Activated naive CD4-positive, alpha-beta T cell treated with anti-CD3 and anti-CD28 coated beads, Interleukin-2, amount 50 U/mL, for 16 hours (primary cell): ENCODE measurements around the gene FEZ2.

Source experiments
- DNase-seq: peaks from one replicate; pipeline ENCODE4 v3.0.0-alpha.2; 2020

The FEZ2 gene

GRCh38 chr2:36560726-36561125 is 37.2 kb downstream of the FEZ2 start:
- DNase-seq: no peak

DNA sequence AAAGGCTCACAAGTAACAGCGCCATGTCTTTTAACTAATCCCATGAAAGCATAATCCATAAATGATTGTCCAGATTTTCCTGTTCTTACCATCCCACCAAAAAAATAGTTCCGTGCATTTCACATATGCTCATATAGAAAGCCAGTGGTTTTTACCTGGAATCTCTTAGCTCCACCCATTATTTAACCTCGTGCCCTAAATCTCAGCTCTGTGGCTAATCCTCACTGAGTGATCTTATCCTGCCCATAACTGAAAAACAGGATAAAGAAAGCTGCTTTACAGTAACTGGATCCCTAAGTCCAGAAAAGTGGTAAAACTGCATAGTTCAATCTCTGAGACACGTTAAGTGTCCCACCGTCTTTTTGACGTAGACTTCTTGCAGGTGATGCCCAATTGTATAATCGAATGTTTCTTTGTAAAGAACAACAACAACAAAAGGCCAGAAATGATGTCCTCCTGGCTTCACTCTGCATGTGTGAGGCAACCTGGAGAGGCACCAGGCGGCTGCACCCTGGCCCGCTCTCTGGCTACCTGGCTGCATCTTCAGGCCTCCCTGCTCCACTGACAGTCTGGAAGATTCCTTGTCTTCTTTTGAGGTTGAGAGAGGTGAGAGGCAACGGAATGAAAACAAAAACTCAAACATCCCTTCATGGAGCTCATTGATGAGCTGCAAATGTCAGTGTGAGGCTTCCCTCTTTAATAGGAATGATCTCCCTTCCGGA is 38.6 kb downstream of the FEZ2 start:
- DNase-seq: no peak

GRCh38 chr2:36556842-36557241 is 41.1 kb downstream of the FEZ2 start:
- no peak for DNase-seq

DNA sequence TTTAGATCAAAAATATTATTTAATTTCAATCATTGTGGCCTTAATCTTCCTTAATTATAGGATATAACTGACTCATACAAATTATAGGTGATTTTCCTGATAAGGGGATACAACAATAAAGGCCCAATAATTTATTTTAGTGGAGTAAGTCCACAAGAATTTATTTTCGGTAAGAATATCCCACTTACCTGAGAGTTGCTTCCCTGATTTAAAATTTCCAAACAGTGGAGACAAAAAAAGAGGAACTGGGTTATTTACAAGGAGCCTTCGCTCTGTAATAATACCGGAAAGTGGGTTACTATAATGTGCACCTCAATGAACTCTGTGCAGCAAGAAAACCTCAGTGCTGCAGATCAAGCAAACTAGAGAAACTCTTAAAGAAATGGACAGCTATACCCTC is 42.2 kb downstream of the FEZ2 start:
- DNase-seq: no peak

- DNase-seq: no peak
Measured at GRCh38 chr2:36554531-36554930, 43.4 kb downstream of the FEZ2 start.

DNA sequence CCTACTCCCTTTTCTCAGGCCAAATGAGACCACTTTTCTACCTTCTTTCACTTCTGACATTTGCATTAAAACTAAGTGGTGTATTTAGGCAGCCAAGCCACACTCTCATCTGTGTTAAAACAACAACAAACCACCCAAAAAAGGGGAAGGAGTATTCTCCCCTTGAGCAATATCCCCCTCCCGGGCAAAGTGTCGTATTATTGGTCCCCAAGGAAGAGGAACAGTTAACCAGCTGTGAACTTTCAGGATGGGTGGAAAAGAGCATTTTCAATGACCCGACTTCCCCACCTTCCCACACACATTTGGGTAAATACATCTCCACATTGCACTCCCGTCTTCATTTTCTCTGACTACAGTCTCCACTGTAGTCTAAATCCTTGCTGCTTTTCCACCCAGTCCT is 44.3 kb downstream of the FEZ2 start:
- DNase-seq: no peak

- no peak for DNase-seq
Measured at GRCh38 chr2:36550006-36550405, 48.0 kb downstream of the FEZ2 start.

GRCh38 chr2:36549165-36549574 is 48.8 kb downstream of the FEZ2 start:
- DNase-seq: no peak

GRCh38 chr2:36547906-36548305 is 50.1 kb downstream of the FEZ2 start:
- no peak for DNase-seq

DNA sequence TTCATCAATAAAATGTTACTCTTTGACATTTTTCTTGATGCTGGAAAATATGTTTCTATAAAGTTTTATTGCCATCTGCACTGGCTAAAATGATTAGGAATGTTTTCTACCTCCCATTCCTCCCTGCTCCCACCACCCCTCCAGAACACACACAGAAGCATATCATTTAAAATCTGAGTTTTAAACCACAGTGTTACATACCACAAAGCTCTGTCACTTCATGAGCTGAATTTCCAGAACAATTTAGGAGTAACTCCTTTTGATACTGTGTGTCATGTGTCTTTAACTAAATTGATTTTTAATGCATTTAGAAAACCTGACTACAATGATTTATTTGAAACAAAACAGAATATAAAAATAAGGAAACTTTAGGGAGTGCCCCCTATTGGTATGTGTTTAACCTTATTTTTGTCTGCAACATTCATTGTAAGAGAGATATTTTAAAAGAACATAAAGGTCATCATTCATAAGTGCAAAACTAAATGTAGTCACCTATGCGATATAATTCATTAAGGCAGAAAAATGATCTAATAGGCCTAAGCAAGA is 52.0 kb downstream of the FEZ2 start:
- DNase-seq: no peak

- DNase-seq: no peak
Measured at GRCh38 chr2:36544638-36545338, 53.2 kb downstream of the FEZ2 start.

- DNase-seq: no peak
Measured at GRCh38 chr2:36541891-36542595, 55.9 kb downstream of the FEZ2 start.

DNA sequence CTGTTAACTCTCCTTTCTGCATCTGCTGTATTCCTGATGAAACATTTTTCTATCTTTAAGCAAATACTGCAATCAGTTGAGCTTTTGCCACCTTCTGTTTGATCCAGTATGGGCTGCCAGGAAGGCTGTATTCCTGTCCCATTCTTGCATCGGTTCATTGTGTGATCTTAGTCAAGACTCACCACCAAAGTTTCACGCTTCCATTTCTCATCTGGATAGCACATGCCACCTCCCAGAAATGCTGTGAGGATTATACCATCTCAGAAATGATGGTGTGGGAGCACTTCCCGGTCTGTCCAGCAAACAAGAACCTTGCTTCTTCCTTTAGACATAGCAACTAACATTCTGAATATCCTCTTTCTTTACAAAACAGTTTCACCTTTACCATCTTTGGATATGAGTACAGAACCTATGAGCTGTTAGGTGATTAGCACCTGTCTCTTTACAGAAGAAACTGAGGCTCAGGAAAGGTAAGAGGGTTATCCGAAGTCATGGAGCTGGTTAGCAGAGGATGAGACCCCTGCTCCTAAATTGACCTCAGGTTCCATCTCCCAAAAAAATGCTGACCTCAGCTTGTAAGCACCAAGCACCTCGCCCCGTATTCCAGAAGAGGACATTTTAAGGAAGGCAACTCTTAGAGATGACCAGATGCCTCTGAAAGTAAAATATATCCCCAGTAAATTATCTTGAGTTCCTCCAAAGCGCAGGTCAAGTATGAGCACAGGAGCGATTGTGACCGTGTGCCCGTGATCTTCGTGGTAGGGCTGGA is 56.8 kb downstream of the FEZ2 start:
- no peak for DNase-seq

DNA sequence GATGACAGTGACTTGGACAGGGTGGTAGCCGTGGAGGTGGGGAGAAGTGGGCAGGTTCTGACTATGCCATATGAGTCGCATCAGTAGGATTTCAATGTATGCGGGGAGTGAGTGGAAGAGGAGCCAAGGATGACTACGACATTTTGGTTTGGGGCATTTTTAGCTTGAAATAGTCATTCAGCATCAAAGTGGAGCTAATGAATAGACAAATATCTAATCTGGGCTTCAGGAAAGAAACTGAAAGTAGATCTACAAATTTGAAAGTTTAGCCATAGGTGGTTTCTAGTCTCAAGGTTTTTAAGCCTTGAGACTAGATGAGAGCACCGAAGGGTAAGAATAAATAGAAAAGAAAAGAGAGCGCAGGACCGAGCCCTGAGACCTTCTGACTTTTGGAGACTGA is 58.3 kb downstream of the FEZ2 start:
- no peak for DNase-seq

- no peak for DNase-seq
Measured at GRCh38 chr2:36538335-36538734, 59.6 kb downstream of the FEZ2 start.

GRCh38 chr2:36536776-36537175 is 61.2 kb downstream of the FEZ2 start:
- DNase-seq: no peak

DNA sequence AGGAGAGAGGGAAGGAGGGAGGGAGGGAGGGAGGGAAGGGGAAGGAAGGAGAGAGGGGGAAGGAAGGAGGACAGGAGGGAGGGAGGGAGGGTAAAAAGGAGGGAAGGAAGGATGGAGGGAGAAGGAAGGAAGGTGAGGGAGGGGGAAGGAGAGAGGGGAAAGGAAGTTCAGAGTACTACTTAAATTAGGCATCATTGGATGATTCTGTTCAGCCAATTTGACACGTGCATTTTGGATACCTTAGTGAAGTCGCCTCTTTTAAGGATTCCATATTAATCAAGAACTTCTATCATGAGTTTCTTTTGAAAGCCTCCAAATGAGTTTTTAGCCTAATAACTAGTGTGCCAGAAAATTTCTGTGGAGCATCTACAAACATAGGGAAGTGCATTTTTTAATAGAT is 62.9 kb downstream of the FEZ2 start:
- DNase-seq: no peak

- DNase-seq: no peak
Measured at GRCh38 chr2:36534275-36534799, 63.6 kb downstream of the FEZ2 start.

DNA sequence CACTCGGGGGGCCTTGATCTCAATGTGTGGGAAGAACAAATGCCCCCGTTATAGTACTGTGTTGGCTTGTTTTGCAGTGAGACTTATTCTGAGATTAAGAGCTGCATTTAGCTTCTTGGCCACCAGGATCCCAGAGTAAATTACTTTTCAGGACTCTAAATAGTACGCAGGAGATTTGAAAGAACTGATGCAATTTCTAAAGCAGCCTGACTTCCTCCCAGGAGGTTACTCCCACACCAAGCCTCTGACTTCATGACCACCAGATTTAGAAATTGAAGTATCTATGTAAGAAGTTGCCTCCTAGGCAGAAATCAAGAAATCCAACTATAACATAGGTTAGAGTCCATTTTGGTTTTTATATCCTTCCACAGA is 67.0 kb downstream of the FEZ2 start:
- no peak for DNase-seq

DNA sequence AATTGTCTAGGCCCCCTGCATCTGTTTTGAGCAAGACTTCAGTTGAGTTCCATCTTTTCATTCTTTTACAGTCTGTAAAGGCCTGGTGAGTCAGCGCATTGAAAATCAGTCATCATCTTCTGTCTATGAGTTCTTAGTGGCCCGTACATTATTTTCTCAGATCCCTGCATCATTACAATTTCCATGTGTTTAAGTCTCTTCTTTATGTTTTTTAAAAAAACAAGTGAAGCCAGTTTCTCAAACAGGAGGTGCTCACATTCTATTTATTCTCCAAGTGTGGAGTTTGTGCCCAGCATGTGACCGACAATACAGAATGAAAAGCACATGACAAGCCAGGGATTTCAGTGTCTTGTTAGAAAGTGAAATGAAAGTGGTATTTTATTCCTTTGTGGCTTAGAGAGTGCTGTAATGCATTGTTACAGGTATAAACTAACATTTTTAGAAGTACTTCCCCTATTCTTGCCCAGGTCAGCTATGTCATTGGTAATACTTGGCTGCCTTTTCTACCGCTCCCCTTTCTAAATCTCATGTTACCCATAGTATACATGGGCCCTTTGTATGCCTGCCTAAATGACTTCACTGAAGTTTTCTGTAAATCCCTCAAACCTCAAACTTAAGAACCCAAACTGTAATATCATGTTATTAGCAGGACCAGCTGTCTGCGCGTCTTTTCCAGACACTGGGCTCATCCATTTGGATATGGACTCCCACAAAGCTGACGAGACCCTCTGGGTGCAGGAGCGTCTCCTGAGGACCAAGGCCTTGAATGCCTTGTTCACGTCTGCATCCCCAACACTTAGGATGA is 67.6 kb downstream of the FEZ2 start:
- no peak for DNase-seq

- no peak for DNase-seq
Measured at GRCh38 chr2:36528766-36529392, 69.1 kb downstream of the FEZ2 start.
